Measurements from ENCODE around the gene MAP4K2.

- TF ChIP-seq SUZ12 (IDR thresholded peaks at IDR 0.05) (no peak), PKNOX1 (IDR thresholded peaks at IDR 0.05) (no peak), SP1 (IDR thresholded peaks at IDR 0.05) (no peak), FOXA1 (IDR thresholded peaks at IDR 0.05) (no peak), ZNF384 (IDR thresholded peaks at IDR 0.05) (no peak), ARNT (IDR thresholded peaks at IDR 0.05) (no peak), HDGF (IDR thresholded peaks at IDR 0.05; ENCODE audit: borderline replicate concordance) (no peak), FOXK2 (IDR thresholded peaks at IDR 0.05) (no peak), ELF4 (IDR thresholded peaks at IDR 0.05) (no peak), FOXM1 (IDR thresholded peaks at IDR 0.05; ENCODE audit: borderline replicate concordance) (no peak), CTBP1 (IDR thresholded peaks at IDR 0.05; ENCODE audit: borderline replicate concordance) (no peak), BHLHE40 (IDR thresholded peaks at IDR 0.05; ENCODE audit: borderline replicate concordance) (no peak), LEF1 (IDR thresholded peaks at IDR 0.05; ENCODE audit: borderline replicate concordance) (no peak)
These were observed 450 bp downstream of the MAP4K2 start for GRCh38 chr11:64802370-64803157.
